GM12872 (cell line): ENCODE measurements around the gene GRIN3A.

Source experiments
- TF ChIP-seq, protein P1 (sequence below): IDR thresholded peaks from 3 replicates; pipeline ENCODE4 v1.5.1; 2011; ENCODE audit warnings: low read depth, mild to moderate bottlenecking, low read length, moderate library complexity; ENCODE audit not compliant: insufficient read depth

GRIN3A gene

GRCh38 chr9:101632611-101633010, 105.8 kb downstream of the GRIN3A start:
- TF ChIP-seq, protein P1, sequence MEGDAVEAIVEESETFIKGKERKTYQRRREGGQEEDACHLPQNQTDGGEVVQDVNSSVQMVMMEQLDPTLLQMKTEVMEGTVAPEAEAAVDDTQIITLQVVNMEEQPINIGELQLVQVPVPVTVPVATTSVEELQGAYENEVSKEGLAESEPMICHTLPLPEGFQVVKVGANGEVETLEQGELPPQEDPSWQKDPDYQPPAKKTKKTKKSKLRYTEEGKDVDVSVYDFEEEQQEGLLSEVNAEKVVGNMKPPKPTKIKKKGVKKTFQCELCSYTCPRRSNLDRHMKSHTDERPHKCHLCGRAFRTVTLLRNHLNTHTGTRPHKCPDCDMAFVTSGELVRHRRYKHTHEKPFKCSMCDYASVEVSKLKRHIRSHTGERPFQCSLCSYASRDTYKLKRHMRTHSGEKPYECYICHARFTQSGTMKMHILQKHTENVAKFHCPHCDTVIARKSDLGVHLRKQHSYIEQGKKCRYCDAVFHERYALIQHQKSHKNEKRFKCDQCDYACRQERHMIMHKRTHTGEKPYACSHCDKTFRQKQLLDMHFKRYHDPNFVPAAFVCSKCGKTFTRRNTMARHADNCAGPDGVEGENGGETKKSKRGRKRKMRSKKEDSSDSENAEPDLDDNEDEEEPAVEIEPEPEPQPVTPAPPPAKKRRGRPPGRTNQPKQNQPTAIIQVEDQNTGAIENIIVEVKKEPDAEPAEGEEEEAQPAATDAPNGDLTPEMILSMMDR: no peak

DNA sequence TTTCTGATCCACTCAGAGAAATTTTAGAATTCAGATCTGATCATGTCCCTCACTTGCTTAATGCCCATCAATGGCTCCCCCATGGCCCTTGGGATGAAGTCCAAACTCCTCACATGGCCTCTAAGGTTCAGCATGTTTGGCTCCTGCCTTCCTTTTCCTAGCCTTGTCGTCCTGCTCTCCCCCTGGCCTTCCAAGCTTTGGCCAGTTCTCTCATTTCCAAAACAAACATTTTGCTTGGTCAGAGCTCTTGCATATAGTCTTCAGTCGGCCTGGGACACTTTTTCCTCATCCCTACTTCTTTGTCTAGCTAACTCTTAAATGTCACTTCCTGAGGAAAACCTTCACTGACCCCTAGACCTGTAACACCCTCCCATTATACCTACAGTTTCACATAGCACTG, 106.6 kb downstream of the GRIN3A start:
- TF ChIP-seq, protein P1: no peak

- TF ChIP-seq, protein P1: no peak
Measured at GRCh38 chr9:101629636-101630035, 108.8 kb downstream of the GRIN3A start.

DNA sequence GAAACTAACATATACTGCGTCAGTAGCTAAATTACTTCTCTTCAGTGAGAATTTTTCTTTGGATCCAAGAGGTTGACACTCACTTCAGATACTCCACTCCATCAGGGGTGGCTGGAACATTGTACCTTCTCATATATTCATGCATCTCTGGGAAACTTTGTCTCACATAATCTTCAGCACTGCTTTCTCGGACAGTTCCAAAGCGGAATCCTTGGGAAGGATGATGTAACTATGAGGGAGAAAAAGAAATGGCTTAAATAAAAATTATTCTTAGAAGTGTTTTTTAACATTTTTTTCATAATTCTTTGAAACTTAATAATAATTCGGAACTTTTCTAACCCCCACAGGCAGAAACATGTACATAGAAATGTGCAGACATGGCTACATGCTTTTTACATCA, 110.3 kb downstream of the GRIN3A start:
- TF ChIP-seq, protein P1: no peak

GRCh38 chr9:101626295-101626694, 112.2 kb downstream of the GRIN3A start:
- TF ChIP-seq, protein P1: no peak

- TF ChIP-seq, protein P1: no peak
Measured at GRCh38 chr9:101625876-101626275, 112.6 kb downstream of the GRIN3A start.

DNA sequence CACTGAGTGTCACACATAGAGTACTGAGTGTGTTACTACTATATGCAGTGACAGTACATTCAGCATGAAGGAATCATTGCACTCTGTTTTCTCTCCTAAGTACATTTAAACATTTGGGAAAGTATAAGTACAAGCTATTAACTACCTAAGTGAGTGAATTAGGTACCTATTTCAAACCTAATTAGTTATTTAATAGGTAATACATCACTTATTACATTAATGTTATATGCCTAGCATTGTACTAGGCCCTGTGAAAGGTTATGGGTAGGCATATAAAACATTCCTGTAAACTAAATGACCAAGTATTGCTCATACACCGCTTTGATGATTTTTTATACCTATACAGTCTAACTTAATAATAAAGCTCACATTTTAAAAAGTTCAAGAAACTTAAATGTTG, 118.0 kb downstream of the GRIN3A start:
- TF ChIP-seq, protein P1: no peak

- TF ChIP-seq, protein P1: no peak
Measured at GRCh38 chr9:101618698-101619097, 119.7 kb downstream of the GRIN3A start.
